ENCODE data around the gene ANKS3. TPM values are rescaled to one million over a fixed set of nuclear protein-coding genes. Genes with fewer than 3 reads are reported as not detected.

The ANKS3 gene
- total and polyA plus RNA-seq, 10 of the 15 experiments (the other 5 are each of a cell fraction or from before 2014, with no cell fraction given) = 0.29 to 14.2 (median 8.5) TPM

GRCh38 chr16:4674926-4675530, 59.0 kb downstream of the ANKS3 start:
- in situ Hi-C loops (cut with MboI) = no loop called here
- DNase-seq (ENCODE audit: low read depth, low spot score) (no peak), FAIRE-seq (no peak), ATAC-seq (no peak)
- H3K27me3 ChIP-seq (replicated peaks in 1 of 2; ENCODE audit: control insufficient read depth in 2 of 2, insufficient read depth in 2 of 2, low read length in 1 of 2) = no peaks in the 10 kb centered on the region
- no peaks in the 10 kb centered on the region for H3K4me1 ChIP-seq (ENCODE audit: control insufficient read depth, insufficient read depth, low read length)
- ChIA-PET SMC1A (ENCODE audit: uncharacterized antibody, unreplicated experiment) (no interaction called here), RAD21 (ENCODE audit: unreplicated experiment) (no interaction called here), CTCF (no interaction called here), POLR2A (no interaction called here)
- H3K4me2 ChIP-seq (ENCODE audit: control insufficient read depth, insufficient read depth) = no peak overlapping the region
- H2AFZ ChIP-seq (ENCODE audit: control insufficient read depth, low read depth, low read length) = no peak overlapping the region
- H3K9me3 ChIP-seq (replicated peaks; ENCODE audit: control insufficient read depth, insufficient read depth, low read length) = no peaks in the 10 kb centered on the region
- 97% methylated on average over 9 of the region's 9 CpGs for WGBS (ENCODE audit: insufficient coverage, insufficient replicate concordance, low lambda C conversion rate, missing lambda C conversion rate)
- H3K4me3 ChIP-seq = no peak overlapping the region
- intact Hi-C loops (cut with micrococcal nuclease; ENCODE audit: unreplicated experiment) = no loop called here
- peaks cover 3 to 22% of the 10 kb centered on the region in 2 experiments for H3K36me3 ChIP-seq (ENCODE audit: control insufficient read depth in 2 of 2, insufficient read depth in 2 of 2, low read length in 1 of 2)
- H3K27ac ChIP-seq (ENCODE audit: control insufficient read depth, insufficient read depth) = no peak overlapping the region
- no peak overlapping the region for H3K9ac ChIP-seq (ENCODE audit: control insufficient read depth, insufficient read depth, low read length)
- BruUV-seq (replicated peaks) = no TSS peak
- TF ChIP-seq EP300 (IDR thresholded peaks at IDR 0.05; ENCODE audit: borderline replicate concordance in 1 of 2, control insufficient read depth in 1 of 2, low read depth in 2 of 2, low read length in 2 of 2) = no peak
- no peak for TF ChIP-seq RB1 (IDR thresholded peaks at IDR 0.05; ENCODE audit: borderline replicate concordance)
- no peak for TF ChIP-seq ZBTB33 (IDR thresholded peaks at IDR 0.05)
- no peaks in the 10 kb centered on the region for H3K79me2 ChIP-seq (ENCODE audit: control insufficient read depth, insufficient read depth, low read length)
- H4K20me1 ChIP-seq (ENCODE audit: control insufficient read depth, insufficient read depth) = no peaks in the 10 kb centered on the region; the same call in 1 of the 2 replicates

GRCh38 chr16:4673387-4674046, 60.6 kb downstream of the ANKS3 start:
- Histone ChIP-seq H3K4me2 (ENCODE audit: control insufficient read depth, insufficient read depth) (no peak overlapping the region), H3K27me3 (replicated peaks in 1 of 2; ENCODE audit: control insufficient read depth in 2 of 2, insufficient read depth in 2 of 2, low read length in 1 of 2) (no peaks in the 10 kb centered on the region), H3K9ac (ENCODE audit: control insufficient read depth, insufficient read depth, low read length) (no peak overlapping the region), H2AFZ (ENCODE audit: control insufficient read depth, low read depth, low read length) (no peak overlapping the region), H3K36me3 (ENCODE audit: control insufficient read depth in 2 of 2, insufficient read depth in 2 of 2, low read length in 1 of 2) (peaks cover 3 to 21% of the 10 kb centered on the region in 2 experiments; a peak in 3 of 4 replicates), H4K20me1 (ENCODE audit: control insufficient read depth, insufficient read depth) (no peaks in the 10 kb centered on the region; the same call in 1 of the 2 replicates), H3K9me3 (replicated peaks; ENCODE audit: control insufficient read depth, insufficient read depth, low read length) (no peaks in the 10 kb centered on the region), H3K4me3 (no peak overlapping the region), H3K79me2 (ENCODE audit: control insufficient read depth, insufficient read depth, low read length) (no peaks in the 10 kb centered on the region), H3K27ac (ENCODE audit: control insufficient read depth, insufficient read depth) (no peak overlapping the region), H3K4me1 (ENCODE audit: control insufficient read depth, insufficient read depth, low read length) (no peaks in the 10 kb centered on the region)
- SMC1A ChIA-PET (ENCODE audit: uncharacterized antibody, unreplicated experiment) = no interaction called here
- FAIRE-seq (no peak), ATAC-seq (no peak), DNase-seq (ENCODE audit: low read depth, low spot score) (no peak)
- POLR2A ChIA-PET = no interaction called here
- CTCF ChIA-PET = no interaction called here
- intact Hi-C loops (cut with micrococcal nuclease; ENCODE audit: unreplicated experiment) = no loop called here
- WGBS (ENCODE audit: insufficient coverage, insufficient replicate concordance, low lambda C conversion rate, missing lambda C conversion rate) = 97% methylated on average over 33 of the region's 33 CpGs
- no peak for TF ChIP-seq STAT1 (conservative IDR thresholded peaks at IDR 0.05)
- peak; percentile 56 for TF ChIP-seq POLR2A (IDR thresholded peaks at IDR 0.05; ENCODE audit: low read depth, low read length)
- RAD21 ChIA-PET (ENCODE audit: unreplicated experiment) = no interaction called here
- BruUV-seq (replicated peaks) = no TSS peak
- in situ Hi-C loops (cut with MboI) = no loop called here
